Mammary epithelial cell (primary cell): ENCODE measurements around the gene SLC28A3.

Experiments used
- CTCF ChIP-seq, 2 donors: IDR thresholded peaks in 1 of 2; conservative IDR thresholded peaks in 1 of 2; 2 replicates each; pipeline ENCODE4 v1.5.1; 2011 to 2012; ENCODE audit warnings: inconsistent platforms in 2 of 2, low read length in 2 of 2, mild to moderate bottlenecking in 2 of 2, control low read depth in 1 of 2, low read depth in 1 of 2; ENCODE audit not compliant: insufficient read depth in 1 of 2; ENCODE audit errors: extremely low read depth in 1 of 2
- EZH2 ChIP-seq: IDR thresholded peaks from 2 replicates; pipeline ENCODE4 v1.6.1; 2012; ENCODE audit warnings: low read length, inconsistent platforms, borderline replicate concordance

GRCh38 chr9:84270847-84271530 lies 69.6 kb downstream of the SLC28A3 start:
- TF ChIP-seq CTCF (conservative IDR thresholded peaks at IDR 0.05 in 1 of 2, IDR thresholded peaks at IDR 0.05 in 1 of 2; ENCODE audit: extremely low read depth in 1 of 2, insufficient read depth in 1 of 2, low read depth in 1 of 2, low read length in 2 of 2) = no peak
- no peak for TF ChIP-seq EZH2
